ENCODE data around the gene MATCAP1. TPM values are rescaled to one million over a fixed set of nuclear protein-coding genes. Genes with fewer than 3 reads are reported as not detected.
A peak's percentile ranks its signal among the peaks of the same experiment; 100 is the strongest.

MATCAP1 gene
- total and polyA plus RNA-seq, 2 of the 8 experiments (the other 6 are each of a cell fraction or from before 2014, with no cell fraction given) = 22.9 to 27.5 TPM

GRCh38 chr16:67199011-67199807 is 15.4 kb upstream of the MATCAP1 start, which contains the start of gene ELMO3:
ELMO3 (plus strand) TSS chr16:67199131; CDS start chr16:67199327, 196 bp downstream.
- Histone ChIP-seq H3K9ac (replicated peaks in 1 of 4; ENCODE audit: extremely low read depth in 1 of 4, low read depth in 3 of 4, low read length in 3 of 4) (peak within 1 kb of the TSS in 2 of 4 experiments; percentile 31 to 44; a peak in 3 of 7 replicates), H2BK20ac (ENCODE audit: low read length) (no peak within 1 kb of the TSS), H3K36me3 (ENCODE audit: control insufficient read depth in 2 of 4, insufficient read depth in 4 of 4, low read length in 3 of 4) (peaks cover 18 to 38% (median 34%) of the 10 kb centered on the region in 4 experiments), H2BK15ac (ENCODE audit: low read length) (no peak within 1 kb of the TSS), H3K4me2 (ENCODE audit: insufficient read depth in 1 of 2, low read depth in 2 of 2, low read length in 2 of 2) (peak within 1 kb of the TSS; percentile 61 to 99), H3K79me1 (ENCODE audit: low read depth, low read length) (no peaks in the 10 kb centered on the region), H3K79me2 (ENCODE audit: control insufficient read depth in 1 of 2, insufficient read depth in 2 of 2, low read length in 2 of 2) (no peaks in the 10 kb centered on the region), H3K23me2 (ENCODE audit: low read depth, low read length) (peaks cover 6% of the 10 kb centered on the region; the same call in 1 of the 2 replicates), H3K4me1 (replicated peaks in 1 of 4; ENCODE audit: control insufficient read depth in 3 of 4, insufficient read depth in 4 of 4, low read length in 3 of 4) (peaks cover 0 to 12% (median 8%) of the 10 kb centered on the region in 4 experiments; a peak in 4 of 7 replicates), H3K56ac (replicated peaks; ENCODE audit: insufficient read length, low read depth, low read length) (peak within 1 kb of the TSS; percentile 56), H2BK120ac (replicated peaks; ENCODE audit: low read depth, low read length) (no peak within 1 kb of the TSS), H3K27ac (ENCODE audit: low read depth, low read length) (no peak within 1 kb of the TSS), H3K14ac (ENCODE audit: insufficient read length) (no peak within 1 kb of the TSS), H2BK5ac (ENCODE audit: low read depth, low read length) (peak within 1 kb of the TSS; percentile 91; the same call in 1 of the 2 replicates), H2BK12ac (ENCODE audit: low read depth, low read length) (no peak within 1 kb of the TSS; the same call in 1 of the 2 replicates), H2AK5ac (ENCODE audit: low read depth, low read length) (no peak within 1 kb of the TSS), H3K4ac (replicated peaks; ENCODE audit: insufficient read length, low read depth, low read length) (no peak within 1 kb of the TSS), H3K27me3 (replicated peaks in 1 of 4; ENCODE audit: control insufficient read depth in 3 of 4, extremely low read depth in 1 of 4, insufficient read depth in 3 of 4, low read length in 3 of 4) (no peaks in the 10 kb centered on the region), H3K23ac (ENCODE audit: insufficient read length) (no peak within 1 kb of the TSS), H2AFZ (ENCODE audit: low read length) (peak within 1 kb of the TSS; percentile 91; the same call in 1 of the 2 replicates), H3K9me3 (ENCODE audit: insufficient read depth in 2 of 2, low read depth in 1 of 2, low read length in 1 of 2) (no peaks in the 10 kb centered on the region), H3K18ac (ENCODE audit: extremely low read depth, low read length) (peak within 1 kb of the TSS; percentile 83), H4K91ac (replicated peaks; ENCODE audit: insufficient read length, low read length) (peak within 1 kb of the TSS; percentile 93), H4K8ac (ENCODE audit: extremely low read depth, insufficient read depth, low read length) (peak within 1 kb of the TSS; percentile 89), H3K4me3 (ENCODE audit: extremely low read depth in 1 of 4, insufficient read depth in 2 of 4, low read depth in 3 of 4, low read length in 4 of 4) (peak within 1 kb of the TSS; percentile 40 to 75 (median 63)), H4K5ac (ENCODE audit: insufficient read length, low read depth, low read length) (peak within 1 kb of the TSS; percentile 67), H4K20me1 (replicated peaks in 1 of 2; ENCODE audit: control insufficient read depth in 1 of 2, insufficient read depth in 2 of 2, low read length in 2 of 2) (peaks cover 1 to 17% of the 10 kb centered on the region in 2 experiments)
- POLR2A ChIA-PET (ENCODE audit: partially characterized antibody) = interaction anchor here (0.6 to 2.2 kb wide), 14 partner anchors 9 to 65 kb away, joined by 3 to 12 read pairs (median 3); partner anchors contain the start of genes EXOC3L1, FHOD1, MATCAP1 and NOL3
- DNase-seq (ENCODE audit: low read depth in 1 of 2, low spot score in 2 of 2) = peak in 1 of 2 experiments; percentile 85
- WGBS, 2 experiments (ENCODE audit: extremely low coverage in 1 of 2, insufficient coverage in 1 of 2, insufficient read length in 1 of 2, insufficient replicate concordance in 2 of 2, low coverage in 1 of 2, low lambda C conversion rate in 2 of 2, missing lambda C conversion rate in 1 of 2) = 2% methylated on average over 19 of the region's 61 CpGs; no CpG with 5 or more reads in 1 of the 2 experiments
- FAIRE-seq = no peak
- CTCF ChIA-PET (ENCODE audit: partially characterized antibody) = interaction anchor here (0.6 to 8.7 kb wide), 27 partner anchors 12 to 248 kb away, joined by 3 to 111 read pairs (median 5); partner anchors contain the start of genes EXOC3L1, MATCAP1, NOL3 and TMEM208
- TF ChIP-seq RXRA (IDR thresholded peaks at IDR 0.05; ENCODE audit: insufficient read depth, low read depth, low read length) = no peak
- TF ChIP-seq EGR1 (IDR thresholded peaks at IDR 0.05; ENCODE audit: borderline replicate concordance, low read depth, low read length) = no peak
- no peak for TF ChIP-seq SIX5 (IDR thresholded peaks at IDR 0.05; ENCODE audit: low read depth, low read length)
- 0 out of 2 replicates have a peak, but pooled peaks have one; percentile 14 for TF ChIP-seq TCF12 (IDR thresholded peaks at IDR 0.05; ENCODE audit: low read depth, low read length)
- peak; percentile 53; the same call in 1 of the 2 replicates for TF ChIP-seq PHF8 (conservative IDR thresholded peaks at IDR 0.05; ENCODE audit: low read depth, low read length)
- no peak for TF ChIP-seq TAF7 (optimal IDR thresholded peaks at IDR 0.05; ENCODE audit: borderline replicate concordance, low read depth, low read length)
- TF ChIP-seq POLR2A (IDR thresholded peaks at IDR 0.05; ENCODE audit: control extremely low read depth in 1 of 2, low read depth in 2 of 2, low read length in 2 of 2) = peak in 1 of 2 experiments; percentile 53; a peak in 1 of 3 replicates
- TF ChIP-seq CREB1 (IDR thresholded peaks at IDR 0.05) = peak; percentile 66
- TF ChIP-seq GABPA (IDR thresholded peaks at IDR 0.05; ENCODE audit: borderline replicate concordance, insufficient read depth, low read length) = no peak
- TF ChIP-seq TAF1 (IDR thresholded peaks at IDR 0.05; ENCODE audit: low read depth, low read length) = peak; percentile 57
- TF ChIP-seq POLR2AphosphoS5 (IDR thresholded peaks at IDR 0.05; ENCODE audit: low read depth, low read length) = peak; percentile 51; the same call in 1 of the 2 replicates
- TF ChIP-seq SUZ12 (IDR thresholded peaks at IDR 0.05; ENCODE audit: low read length) = no peak
